Activated B cell treated with CpG ODN at 0.5 μM for 24 hours (primary cell): ENCODE results near the gene CYB5A. TPM values are rescaled to one million over a fixed set of nuclear protein-coding genes. Genes with fewer than 3 reads are reported as not detected.

ENCODE experiments used
- ATAC-seq: fragments of 200-7000 bp; cut with Tn5 transposase; one replicate; pipeline ENCODE4 v1.10.0; 2021; ENCODE audit warnings: low read depth, mild to moderate bottlenecking, moderate library complexity
- CTCF ChIA-PET: fragments of 350-600 bp; sonication (Branson Sonifier 250); formaldehyde crosslinking; loops from one replicate; lab custom pipeline; 2021; ENCODE audit warnings: antibody characterized with exemption; lab: Charles Lee
- POLR2A ChIA-PET: fragments of 350-600 bp; sonication (Branson Sonifier 250); formaldehyde crosslinking; loops from one replicate; lab custom pipeline; 2021; ENCODE audit warnings: antibody characterized with exemption; lab: Charles Lee
- DNase-seq: peaks from one replicate; pipeline ENCODE4 v3.0.0; 2022
- H3K27ac Mint-ChIP-seq: one replicate; pipeline ENCODE4 v1.8.0; 2020; ENCODE audit warnings: mixed read lengths
- H3K27me3 Mint-ChIP-seq: one replicate; pipeline ENCODE4 v1.8.0; 2021; ENCODE audit warnings: mixed read lengths
- H3K36me3 Mint-ChIP-seq: one replicate; pipeline ENCODE4 v1.8.0; 2021; ENCODE audit warnings: low read depth, mixed read lengths
- H3K4me1 Mint-ChIP-seq: one replicate; pipeline ENCODE4 v1.8.0; 2021; ENCODE audit warnings: mixed read lengths
- H3K4me3 Mint-ChIP-seq: one replicate; pipeline ENCODE4 v1.8.0; 2020; ENCODE audit warnings: mild to moderate bottlenecking, mixed read lengths
- H3K9me3 Mint-ChIP-seq: one replicate; pipeline ENCODE4 v1.8.0; 2020; ENCODE audit warnings: mixed read lengths
- CTCF ChIP-seq: fragments of 200-600 bp; IDR thresholded peaks from one replicate; pipeline ENCODE4 v1.8.0; 2022; ENCODE audit warnings: antibody characterized with exemption, mild to moderate bottlenecking
- intact Hi-C: fragments of 100-400 bp; cut with micrococcal nuclease; formaldehyde crosslinking; loops from one replicate; pipeline ENCODE4 v1.15.1; 2024
- total RNA-seq: library from RNA; stranded (reverse); gene quantifications from 2 replicates; pipeline ENCODE4 v1.2.3, GENCODE V29; 2022

CYB5A gene
- total RNA-seq, 1 donor from 2014 or later: 47.2 TPM

- intact Hi-C loops: no loop called here
- POLR2A ChIA-PET: no interaction called here
Measured at GRCh38 chr18:74326231-74326630, 34.5 kb upstream of the CYB5A start.

GRCh38 chr18:74316257-74317170 lies 24.8 kb upstream of the CYB5A start:
- Mint-ChIP-seq H3K27me3 (no peaks in the 10 kb centered on the region), H3K9me3 (peaks cover 8% of the 10 kb centered on the region), H3K27ac (no peak overlapping the region), H3K4me1 (no peaks in the 10 kb centered on the region), H3K36me3 (no peaks in the 10 kb centered on the region), H3K4me3 (no peak overlapping the region)
- DNase-seq (no peak), ATAC-seq (no peak)
- intact Hi-C loops: no loop called here
- ChIA-PET POLR2A (no interaction called here), CTCF (no interaction called here)
- TF ChIP-seq CTCF: no peak

More at GRCh38 chr18:74326231-74326630, 34.5 kb upstream of the CYB5A start:
- no peaks in the 10 kb centered on the region for H3K36me3 Mint-ChIP-seq
- H3K4me1 Mint-ChIP-seq: peaks cover under 1% of the 10 kb centered on the region
- no peak for DNase-seq
- no peaks in the 10 kb centered on the region for H3K9me3 Mint-ChIP-seq
- CTCF ChIA-PET: no interaction called here
- H3K4me3 Mint-ChIP-seq: no peak overlapping the region
- no peak overlapping the region for H3K27ac Mint-ChIP-seq
- H3K27me3 Mint-ChIP-seq: peaks cover 3% of the 10 kb centered on the region
- TF ChIP-seq CTCF: no peak
- ATAC-seq: no peak

- intact Hi-C loops: no loop called here
- POLR2A ChIA-PET: no interaction called here
- no peak for TF ChIP-seq CTCF
- no peaks in the 10 kb centered on the region for H3K4me1 Mint-ChIP-seq
- DNase-seq (no peak), ATAC-seq (no peak)
- H3K27me3 Mint-ChIP-seq: no peaks in the 10 kb centered on the region
- no peak within 1 kb of the TSS for H3K4me3 Mint-ChIP-seq
- CTCF ChIA-PET: no interaction called here
- no peaks in the 10 kb centered on the region for H3K36me3 Mint-ChIP-seq
- peaks cover 8% of the 10 kb centered on the region for H3K9me3 Mint-ChIP-seq
- H3K27ac Mint-ChIP-seq: no peak within 1 kb of the TSS
Measured at GRCh38 chr18:74315464-74316256, 23.9 kb upstream of the CYB5A start, which contains the start of gene C18orf63. TSS of gene C18orf63 (plus strand) at chr18:74315839. CDS start at chr18:74317866, 2,027 bp downstream.

- no peak for TF ChIP-seq CTCF
- no peaks in the 10 kb centered on the region for H3K4me1 Mint-ChIP-seq
- intact Hi-C loops: no loop called here
- no peak overlapping the region for H3K4me3 Mint-ChIP-seq
- H3K36me3 Mint-ChIP-seq: no peaks in the 10 kb centered on the region
- ChIA-PET CTCF (no interaction called here), POLR2A (no interaction called here)
- no peak for ATAC-seq
- H3K27me3 Mint-ChIP-seq: peaks cover 5% of the 10 kb centered on the region
- H3K9me3 Mint-ChIP-seq: peaks cover 4% of the 10 kb centered on the region
- no peak overlapping the region for H3K27ac Mint-ChIP-seq
- no peak for DNase-seq
Measured at GRCh38 chr18:74314759-74315463, 23.1 kb upstream of the CYB5A start.
